GM21528 (cell line): ENCODE measurements around the gene ETV6.

Experiments used
- ATAC-seq: cut with Tn5 transposase; IDR thresholded peaks from one replicate; pipeline ENCODE4 v1.9.1; 2021; ENCODE audit warnings: mild to moderate bottlenecking, moderate library complexity; ENCODE audit not compliant: unreplicated experiment, low FRiP score

The ETV6 gene

GRCh38 chr12:11793921-11794710 lies 144.6 kb downstream of the ETV6 start:
- ATAC-seq: no peak

GRCh38 chr12:11794751-11795150 lies 145.3 kb downstream of the ETV6 start:
- ATAC-seq: no peak

GRCh38 chr12:11795192-11795912 lies 145.9 kb downstream of the ETV6 start:
- ATAC-seq: no peak

- ATAC-seq: no peak
Measured at GRCh38 chr12:11795913-11796459, 146.5 kb downstream of the ETV6 start.

GRCh38 chr12:11797317-11797913 lies 147.9 kb downstream of the ETV6 start:
- ATAC-seq: no peak

- no peak for ATAC-seq
Measured at GRCh38 chr12:11798006-11798708, 148.7 kb downstream of the ETV6 start.

- no peak for ATAC-seq
Measured at GRCh38 chr12:11798856-11799501, 149.5 kb downstream of the ETV6 start.

- ATAC-seq: no peak
Measured at GRCh38 chr12:11799502-11799873, 150.0 kb downstream of the ETV6 start.

GRCh38 chr12:11801643-11802042 lies 152.2 kb downstream of the ETV6 start:
- no peak for ATAC-seq

- ATAC-seq: no peak
Measured at GRCh38 chr12:11804130-11804529, 154.7 kb downstream of the ETV6 start.

- ATAC-seq: no peak
Measured at GRCh38 chr12:11805043-11805442, 155.6 kb downstream of the ETV6 start.

- no peak for ATAC-seq
Measured at GRCh38 chr12:11805680-11806079, 156.2 kb downstream of the ETV6 start.

GRCh38 chr12:11807458-11807857 lies 158.0 kb downstream of the ETV6 start:
- ATAC-seq: no peak

GRCh38 chr12:11808931-11809330 lies 159.5 kb downstream of the ETV6 start:
- ATAC-seq: no peak

- no peak for ATAC-seq
Measured at GRCh38 chr12:11810206-11810545, 160.7 kb downstream of the ETV6 start.

- no peak for ATAC-seq
Measured at GRCh38 chr12:11811008-11811407, 161.5 kb downstream of the ETV6 start.

GRCh38 chr12:11812241-11812585 lies 162.7 kb downstream of the ETV6 start:
- ATAC-seq: no peak

GRCh38 chr12:11812586-11813437 lies 163.3 kb downstream of the ETV6 start:
- ATAC-seq: peak; percentile 70

- no peak for ATAC-seq
Measured at GRCh38 chr12:11813438-11813813, 164.0 kb downstream of the ETV6 start.

- ATAC-seq: no peak
Measured at GRCh38 chr12:11814374-11814773, 164.9 kb downstream of the ETV6 start.
